Stimulated activated CD8-positive, alpha-beta memory T cell treated with anti-CD3 and anti-CD28 coated beads, Interleukin-4, amount 100 ng/mL, for 24 hours (primary cell): ENCODE data around the gene FUCA2.
"Not testable (repeated sequence)": the region's sequence is repeated elsewhere in the genome, so short reads cannot be mapped to it uniquely, and the experiment has no call there.

ENCODE experiments used
- DNase-seq: peaks from one replicate; pipeline ENCODE4 v3.0.0-alpha.2; 2020; ENCODE audit warnings: low read depth

The FUCA2 gene

GRCh38 chr6:143496974-143497373 lies 14.5 kb downstream of the FUCA2 start:
- DNase-seq: no peak

- DNase-seq: no peak
These were observed 20.7 kb downstream of the FUCA2 start for GRCh38 chr6:143490775-143491174.

- no peak for DNase-seq
These were observed 21.3 kb downstream of the FUCA2 start for GRCh38 chr6:143490244-143490643.

DNA sequence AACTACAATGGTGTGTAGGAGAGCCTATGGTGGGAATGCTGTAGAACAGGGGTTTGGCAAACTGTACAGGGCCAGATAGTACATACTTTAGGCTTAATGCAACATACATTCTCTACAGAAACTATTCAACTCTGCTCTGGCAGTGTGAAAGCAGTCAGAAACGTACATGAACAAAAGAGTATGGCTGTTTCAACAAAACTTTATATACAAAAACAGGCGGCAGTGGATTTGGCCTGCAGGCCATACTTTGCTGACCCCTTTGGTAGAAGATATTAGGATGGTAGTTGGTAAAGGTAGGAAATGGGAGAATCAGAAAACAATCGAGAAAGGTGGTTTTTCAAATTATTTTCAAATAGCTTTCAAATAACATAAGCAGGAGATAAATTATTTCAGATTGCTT lies 24.8 kb downstream of the FUCA2 start:
- no peak for DNase-seq

- no peak for DNase-seq
These were observed 25.6 kb downstream of the FUCA2 start for GRCh38 chr6:143485967-143486366.

DNA sequence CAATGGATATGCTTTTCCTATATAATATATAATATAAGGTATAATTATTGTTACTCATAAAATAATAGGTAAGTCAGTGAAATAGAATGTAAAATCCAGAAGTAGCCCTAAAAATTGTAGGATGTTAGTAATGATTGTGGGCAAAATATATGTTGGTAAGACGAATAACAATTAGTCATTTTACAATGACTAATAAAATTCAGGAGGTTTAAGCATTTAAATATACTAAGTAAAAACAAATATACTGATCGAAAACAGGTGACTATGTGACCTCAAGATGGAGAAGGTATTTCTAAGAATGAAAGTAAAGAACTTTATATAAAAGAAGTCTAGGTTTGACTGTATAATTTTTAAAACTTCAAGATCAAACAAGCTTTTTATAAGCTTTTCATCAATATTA lies 28.9 kb downstream of the FUCA2 start:
- no peak for DNase-seq

DNA sequence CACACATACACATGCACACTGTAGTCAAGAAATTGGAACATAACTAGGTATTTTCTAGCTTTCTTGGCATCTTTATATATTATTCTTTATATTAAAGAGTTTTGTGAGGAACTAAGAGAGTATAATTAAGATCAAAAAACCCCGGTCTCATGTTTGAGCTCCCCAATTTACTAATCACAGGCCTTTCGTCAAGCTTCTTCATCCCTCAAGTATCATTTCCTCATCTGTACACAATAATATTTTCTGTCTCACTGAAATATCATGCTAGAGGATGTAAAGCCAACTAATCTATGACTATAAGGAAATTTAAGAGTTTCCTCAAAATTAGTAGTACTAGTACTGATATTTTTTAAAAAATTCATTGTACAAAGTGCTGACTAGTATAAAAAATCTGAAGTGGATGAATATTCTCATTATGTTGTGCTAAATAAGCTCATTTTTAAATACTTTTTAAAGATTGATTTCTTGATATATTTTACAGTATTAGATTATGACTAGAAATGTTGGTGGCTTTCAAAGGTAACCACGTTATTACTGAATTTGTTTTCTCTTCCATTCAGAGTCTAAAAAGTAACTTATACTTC lies 32.9 kb downstream of the FUCA2 start:
- DNase-seq: no peak

- no peak for DNase-seq
These were observed 35.0 kb downstream of the FUCA2 start for GRCh38 chr6:143476545-143476944.

DNA sequence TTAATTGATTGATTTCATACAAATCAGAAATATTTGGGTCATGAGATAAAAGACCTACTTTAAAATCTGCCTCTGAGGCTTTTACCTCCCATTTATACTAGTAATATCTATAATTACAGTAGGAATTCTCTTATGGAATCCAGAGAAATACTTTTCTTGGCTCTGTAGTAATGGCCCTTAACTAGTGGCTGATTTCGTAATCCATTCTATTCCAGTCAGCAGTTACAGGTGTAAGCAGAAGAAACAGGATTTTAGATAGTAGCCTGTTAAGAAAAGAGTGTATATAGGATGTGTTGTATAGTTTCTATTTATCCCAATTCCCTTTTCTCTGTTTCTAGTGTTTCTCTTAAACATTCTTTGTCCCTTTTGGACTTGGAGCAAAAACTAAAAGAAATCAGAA lies 39.7 kb downstream of the FUCA2 start:
- DNase-seq: no peak

- not testable (repeated sequence) for DNase-seq
These were observed 42.7 kb downstream of the FUCA2 start for GRCh38 chr6:143468823-143469222.

DNA sequence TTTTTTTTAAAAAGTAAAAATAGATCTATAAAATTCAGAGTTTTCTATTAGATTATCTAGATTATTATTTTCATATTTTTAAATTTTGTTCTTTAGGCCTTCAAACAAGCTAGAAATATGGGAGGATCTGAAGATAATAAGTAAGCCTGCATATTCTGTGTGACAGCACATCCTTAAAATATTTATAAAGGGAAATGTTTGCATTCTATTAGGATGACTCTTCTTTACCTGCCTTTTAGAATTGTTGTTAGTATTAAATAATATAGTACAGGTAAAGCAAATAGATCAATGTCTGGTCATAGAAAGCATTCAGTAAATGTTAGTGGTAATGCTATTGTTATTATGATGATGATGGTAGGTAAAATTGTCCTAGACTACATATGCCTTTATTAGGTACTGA lies 43.5 kb downstream of the FUCA2 start:
- no peak for DNase-seq

DNA sequence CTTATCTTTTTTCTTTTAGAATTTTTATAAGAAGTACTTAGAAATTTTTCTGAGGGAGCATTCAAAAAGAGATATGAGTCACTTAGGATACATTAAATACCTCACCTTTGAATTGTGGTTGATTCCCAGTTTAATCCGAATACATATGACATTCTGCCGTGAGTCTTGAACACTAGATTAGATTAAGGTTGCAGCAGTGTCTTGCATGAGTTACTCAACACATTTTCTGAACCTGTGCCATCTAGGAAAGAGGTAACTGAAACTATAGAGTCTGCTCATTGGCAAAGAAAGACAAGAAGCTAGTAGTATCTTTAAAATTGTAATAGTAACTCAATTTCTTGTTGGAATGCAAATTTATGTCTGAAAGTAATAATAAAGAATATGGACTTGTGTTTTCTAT lies 46.0 kb downstream of the FUCA2 start:
- no peak for DNase-seq

- no peak for DNase-seq
These were observed 53.8 kb downstream of the FUCA2 start for GRCh38 chr6:143457563-143458359.

DNA sequence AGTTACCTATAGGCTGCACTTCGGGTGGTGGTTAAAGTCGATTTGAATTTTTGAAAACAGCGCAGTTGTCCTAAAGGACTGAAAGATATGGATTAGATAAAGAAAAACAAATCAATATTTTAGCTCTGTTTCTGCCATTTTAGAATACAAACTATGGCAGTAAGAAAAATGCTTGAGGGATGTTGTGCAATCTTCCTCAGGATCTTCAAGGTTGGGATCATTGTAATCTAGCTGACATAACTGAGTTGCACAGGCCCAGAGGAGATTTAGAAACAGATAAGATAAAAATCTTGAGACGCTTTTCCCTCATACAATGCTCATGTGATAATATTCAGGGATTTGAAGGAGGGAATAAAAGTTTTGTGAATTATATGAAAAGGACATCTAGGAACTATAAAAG lies 60.0 kb downstream of the FUCA2 start:
- no peak for DNase-seq

GRCh38 chr6:143450453-143451371 lies 60.8 kb downstream of the FUCA2 start, which contains the start of the genes ADAT2 and PEX3:
TSS of gene ADAT2 (minus strand) at chr6:143450695. CDS start at chr6:143450658, 37 bp downstream.
TSS of gene PEX3 (plus strand) at chr6:143450805. CDS start at chr6:143451043, 238 bp downstream.
- peak; percentile 87 for DNase-seq

- DNase-seq: no peak
These were observed 61.6 kb downstream of the FUCA2 start for GRCh38 chr6:143449714-143450452.

DNA sequence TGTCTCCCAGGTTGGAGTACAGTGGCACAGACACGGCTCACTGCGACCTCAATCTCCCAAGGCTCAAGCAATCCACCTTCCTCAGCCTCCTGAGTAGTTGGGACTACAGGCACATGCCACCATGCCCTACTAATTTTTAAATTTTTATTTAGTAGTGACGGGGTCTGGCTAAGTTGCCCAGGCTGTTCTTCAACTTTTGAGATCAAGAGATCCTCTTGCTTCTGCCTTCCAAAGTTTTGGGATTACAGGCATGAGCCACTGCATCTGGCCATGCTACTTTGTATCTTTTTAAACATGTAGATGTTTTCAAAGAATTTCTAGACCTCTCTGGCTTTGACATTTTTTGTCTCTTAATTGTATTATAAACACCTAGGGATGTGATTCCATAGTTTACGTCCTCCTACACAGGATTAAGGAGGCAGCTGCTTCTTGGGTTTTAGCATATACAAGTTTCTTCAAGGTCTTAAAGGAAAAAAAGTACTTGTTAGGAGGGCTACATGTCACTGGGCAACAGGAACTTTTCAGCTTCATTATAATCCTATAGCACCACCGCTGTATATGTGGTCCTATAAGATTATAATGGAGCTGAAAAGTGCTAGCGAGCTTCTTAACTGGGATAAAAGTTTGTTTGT lies 62.3 kb downstream of the FUCA2 start:
- no peak for DNase-seq

GRCh38 chr6:143447865-143448264 lies 63.7 kb downstream of the FUCA2 start:
- DNase-seq: not testable (repeated sequence)
